ENCODE measurements around the gene SPEM2.

Gene SPEM2

GRCh38 chr17:7425316-7425715, at the start of gene SPEM2:
Gene SPEM2 (plus strand): TSS chr17:7425616. CDS start chr17:7425689, 73 bp downstream.
- DNase-seq, result no peak

GRCh38 chr17:7379134-7379533, 46.3 kb upstream of the SPEM2 start:
- DNase-seq, result no peak

GRCh38 chr17:7380321-7380720, 45.1 kb upstream of the SPEM2 start:
- peak; percentile 36 for DNase-seq

GRCh38 chr17:7380855-7381683, 44.3 kb upstream of the SPEM2 start, which contains the start of gene TNK1:
Gene TNK1 (plus strand): TSS chr17:7381089. CDS start chr17:7382927, 1,838 bp downstream.
- DNase-seq, result no peak

GRCh38 chr17:7382901-7383300, 42.5 kb upstream of the SPEM2 start:
- DNase-seq, result no peak

- DNase-seq, result no peak
Measured at GRCh38 chr17:7383371-7383741, 42.1 kb upstream of the SPEM2 start.

GRCh38 chr17:7383742-7384488, 41.5 kb upstream of the SPEM2 start:
- DNase-seq, result peak; percentile 26

GRCh38 chr17:7384489-7385081, 40.8 kb upstream of the SPEM2 start:
- no peak for DNase-seq

GRCh38 chr17:7388856-7389255, 36.6 kb upstream of the SPEM2 start:
- DNase-seq, result no peak

- DNase-seq, result no peak
Measured at GRCh38 chr17:7389924-7390910, 35.2 kb upstream of the SPEM2 start.

- DNase-seq, result no peak
Measured at GRCh38 chr17:7391307-7391706, 34.1 kb upstream of the SPEM2 start.

GRCh38 chr17:7392696-7393612, 32.5 kb upstream of the SPEM2 start:
- DNase-seq, result no peak

- no peak for DNase-seq
Measured at GRCh38 chr17:7393613-7394451, 31.6 kb upstream of the SPEM2 start.

GRCh38 chr17:7394452-7395191, 30.8 kb upstream of the SPEM2 start, which contains the start of gene PLSCR3:
Gene PLSCR3 (minus strand): TSS chr17:7394525. CDS start chr17:7394110, 415 bp downstream.
- peak; percentile 83 for DNase-seq

GRCh38 chr17:7396147-7396546, 29.3 kb upstream of the SPEM2 start:
- no peak for DNase-seq

GRCh38 chr17:7398612-7399011, 26.8 kb upstream of the SPEM2 start:
- DNase-seq, result no peak

- no peak for DNase-seq
Measured at GRCh38 chr17:7403043-7403726, 22.2 kb upstream of the SPEM2 start.

- no peak for DNase-seq
Measured at GRCh38 chr17:7403727-7403976, 21.8 kb upstream of the SPEM2 start.
